HG03432 (cell line): ENCODE results near the gene EPS15.
"Not testable (repeated sequence)": the region's sequence is repeated elsewhere in the genome, so short reads cannot be mapped to it uniquely, and the experiment has no call there.

Source experiments
- ATAC-seq: cut with Tn5 transposase; IDR thresholded peaks from one replicate; pipeline ENCODE4 v1.9.1; 2021; ENCODE audit warnings: mild to moderate bottlenecking, moderate library complexity; ENCODE audit not compliant: unreplicated experiment

The EPS15 gene

DNA sequence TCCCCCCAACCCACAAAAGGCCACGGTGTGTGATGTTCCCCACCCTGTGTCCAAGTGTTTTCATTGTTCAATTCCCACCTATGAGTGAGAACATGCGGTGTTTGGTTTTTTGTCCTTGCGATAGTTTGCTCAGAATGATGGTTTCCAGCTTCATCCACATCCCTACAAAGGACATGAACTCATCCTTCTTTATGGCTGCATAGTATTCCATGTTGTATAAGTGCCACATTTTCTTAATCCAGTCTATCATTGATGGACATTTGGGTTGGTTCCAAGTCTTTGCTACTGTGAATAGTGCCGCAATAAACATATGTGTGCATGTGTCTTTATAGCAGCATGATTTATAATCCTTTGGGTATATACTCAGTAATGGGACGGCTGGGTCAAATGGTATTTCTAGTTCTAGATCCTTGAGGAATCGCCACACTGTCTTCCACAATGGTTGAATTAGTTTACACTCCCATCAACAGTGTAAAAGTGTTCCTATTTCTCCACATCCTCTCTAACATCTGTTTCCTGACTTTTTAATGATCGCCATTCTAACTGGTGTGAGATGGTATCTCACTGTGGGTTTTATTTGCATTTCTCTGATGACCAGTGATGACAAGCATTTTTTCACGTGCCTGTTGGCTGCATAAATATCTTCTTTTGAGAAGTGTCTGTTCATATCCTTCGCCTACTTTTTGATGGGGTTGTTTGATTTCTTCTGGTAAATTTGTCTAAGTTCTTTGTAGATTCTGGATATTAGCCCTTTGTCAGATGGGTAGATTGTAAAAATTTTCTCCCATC is 44.0 kb downstream of the EPS15 start:
- ATAC-seq = not testable (repeated sequence)

DNA sequence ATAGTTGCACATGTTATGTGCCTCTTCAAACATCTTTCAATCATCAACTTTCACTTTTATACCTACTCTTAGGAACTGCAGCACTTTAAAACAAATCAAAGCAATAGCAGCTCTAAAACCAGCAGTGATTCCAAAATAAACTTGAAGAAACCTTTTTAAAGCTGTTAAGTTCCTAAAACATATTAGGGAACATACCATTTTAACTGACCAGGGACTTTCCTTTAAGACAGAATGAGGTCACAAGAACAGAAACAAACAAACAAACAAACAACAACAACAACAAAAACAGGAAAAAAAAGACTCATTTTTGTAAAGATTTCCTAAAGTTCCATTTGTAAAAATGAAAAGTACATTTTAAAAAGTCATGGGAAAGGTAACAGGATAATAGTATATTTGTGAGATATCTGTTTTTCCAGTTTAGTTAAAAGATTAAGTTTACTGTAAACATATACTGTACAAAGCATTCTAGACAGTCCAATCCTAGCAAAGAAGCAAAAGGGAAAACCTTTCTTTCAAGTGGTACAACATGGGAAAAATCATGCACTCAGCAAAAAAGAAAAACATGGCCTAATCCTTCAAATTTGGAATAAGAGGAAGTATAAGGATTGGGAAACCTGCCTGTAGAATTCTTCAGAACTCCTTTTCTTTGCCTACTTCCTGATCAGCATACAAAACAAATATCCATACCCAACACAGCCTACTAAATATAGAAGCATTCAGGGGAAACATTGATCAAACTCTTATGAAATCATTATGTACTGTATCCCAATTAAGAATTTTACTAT is 45.5 kb downstream of the EPS15 start:
- no peak for ATAC-seq

DNA sequence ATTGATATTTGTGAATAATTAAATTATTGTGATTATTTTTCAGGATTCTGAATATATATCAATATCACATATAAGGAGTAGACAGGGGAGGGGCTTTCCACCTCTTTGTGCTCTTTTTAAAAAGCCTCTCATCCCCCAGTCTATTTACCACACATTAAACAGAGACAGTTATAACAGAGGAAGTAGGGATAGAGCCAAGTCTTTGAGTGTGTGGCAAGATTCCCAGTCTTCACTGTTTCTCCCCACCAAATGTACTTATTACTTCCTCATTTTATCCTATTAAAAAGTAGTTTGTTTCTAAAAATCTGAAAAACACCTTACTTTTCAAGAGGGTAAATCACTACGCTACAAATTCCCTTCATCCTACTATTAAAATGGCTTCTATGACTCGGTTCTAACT is 46.7 kb downstream of the EPS15 start:
- ATAC-seq = no peak

DNA sequence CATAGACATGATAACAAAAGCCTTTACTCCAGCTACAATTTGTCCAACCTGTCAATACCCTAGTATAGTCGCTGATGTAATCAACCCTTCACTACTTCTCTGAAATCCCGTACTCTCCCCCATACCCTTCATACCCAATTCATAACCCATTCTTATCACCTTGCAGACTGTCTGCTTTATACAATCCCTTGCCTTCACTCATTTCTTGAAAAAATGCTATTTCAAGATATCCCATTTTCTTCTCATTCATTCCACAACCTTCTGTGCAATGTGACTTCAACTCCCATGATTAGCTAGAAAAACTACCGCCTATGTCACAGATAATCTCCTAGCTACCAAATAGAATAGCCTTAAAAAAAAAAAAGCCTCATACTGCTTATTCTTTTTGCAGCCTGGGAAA is 49.5 kb downstream of the EPS15 start:
- ATAC-seq = no peak

DNA sequence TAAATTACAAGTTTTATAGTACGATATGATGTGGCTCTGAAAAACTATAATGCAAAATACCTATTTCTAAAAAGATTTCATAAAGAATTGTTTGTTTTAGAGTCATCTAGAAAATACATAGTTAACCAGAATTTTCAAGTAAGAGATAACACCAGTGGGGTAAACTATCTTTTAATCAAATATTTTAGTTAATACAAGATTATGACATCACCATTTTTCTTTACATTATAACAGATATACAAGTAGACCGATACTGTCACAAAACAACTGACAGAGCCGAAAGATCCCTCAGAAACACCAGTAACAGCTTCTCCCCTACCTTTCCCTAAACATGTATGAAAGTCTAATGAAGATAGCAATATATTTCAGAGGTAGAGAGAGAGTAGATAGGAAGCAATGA is 54.2 kb downstream of the EPS15 start:
- no peak for ATAC-seq

DNA sequence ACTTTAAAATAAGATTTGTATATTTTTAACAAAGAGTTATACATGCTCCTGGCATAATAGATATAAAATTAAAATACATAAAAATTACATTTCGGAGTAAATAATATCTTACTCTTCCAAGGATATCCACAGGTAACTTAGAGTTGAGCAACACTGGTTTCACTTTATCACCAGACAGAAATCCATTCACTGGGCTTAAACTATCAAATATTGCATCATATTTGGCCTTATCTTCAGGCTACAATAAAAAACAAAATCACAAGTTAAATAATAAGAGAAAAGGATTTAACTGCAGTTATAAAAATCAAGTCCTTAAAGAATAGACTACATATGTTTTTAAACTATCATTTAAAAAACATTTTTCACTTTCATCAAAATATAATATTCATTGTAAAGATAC is 55.5 kb downstream of the EPS15 start:
- ATAC-seq = no peak

DNA sequence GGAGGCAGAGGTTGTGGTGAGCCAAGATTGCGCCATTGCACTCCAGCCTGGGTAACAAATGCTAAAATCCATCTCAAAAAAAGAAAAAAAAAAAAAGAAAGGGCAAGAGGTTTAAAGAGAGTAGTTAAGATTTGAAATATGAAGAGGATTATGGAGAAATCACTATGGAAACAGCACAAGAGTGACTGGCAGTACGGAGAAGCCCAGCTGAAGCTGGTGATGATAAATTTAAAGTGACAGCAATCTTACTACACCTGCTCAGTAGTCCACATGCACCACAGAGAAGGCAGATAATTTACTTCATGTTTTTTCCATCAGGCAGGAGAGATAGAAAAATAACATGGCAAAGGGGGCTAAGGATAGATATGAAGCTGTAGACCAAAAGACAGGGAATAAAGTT is 56.8 kb downstream of the EPS15 start:
- ATAC-seq = not testable (repeated sequence)

DNA sequence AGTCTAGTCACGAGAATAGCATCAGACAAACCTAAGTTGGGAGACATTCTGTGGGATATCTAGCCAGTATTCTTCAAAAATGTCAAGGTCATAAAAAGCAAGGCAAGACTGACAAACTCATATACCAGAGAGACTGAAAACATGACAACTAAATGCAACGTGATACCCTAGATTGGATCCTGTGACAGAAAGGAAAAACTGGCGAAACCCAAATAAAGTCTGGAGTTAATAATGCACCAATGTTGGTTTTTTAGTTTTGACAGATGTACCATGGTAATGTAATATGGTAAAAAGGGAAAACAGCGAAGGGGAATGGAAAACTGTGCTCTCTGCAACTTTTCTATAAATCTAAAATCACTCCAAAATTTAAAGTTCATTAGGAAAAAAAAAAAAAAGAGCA is 64.5 kb downstream of the EPS15 start:
- no peak for ATAC-seq

DNA sequence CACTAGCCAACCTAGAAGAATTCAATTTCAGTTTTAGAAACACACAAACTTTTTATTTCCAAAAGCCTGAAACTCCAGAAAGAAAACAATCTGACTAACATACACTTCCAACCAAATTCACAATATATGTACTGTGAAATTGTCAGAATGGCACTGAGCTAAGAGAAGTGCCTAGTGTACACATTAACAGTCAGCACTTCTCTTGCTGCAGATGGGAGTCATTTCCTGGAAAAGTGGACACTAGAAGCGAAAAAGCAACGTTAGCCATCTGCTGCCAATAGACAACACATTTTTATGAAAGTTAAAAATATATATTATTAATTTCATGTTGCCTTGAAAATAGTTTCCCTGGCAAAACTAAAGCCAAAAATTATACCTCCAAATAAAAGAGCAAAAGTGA is 66.1 kb downstream of the EPS15 start:
- ATAC-seq = no peak

DNA sequence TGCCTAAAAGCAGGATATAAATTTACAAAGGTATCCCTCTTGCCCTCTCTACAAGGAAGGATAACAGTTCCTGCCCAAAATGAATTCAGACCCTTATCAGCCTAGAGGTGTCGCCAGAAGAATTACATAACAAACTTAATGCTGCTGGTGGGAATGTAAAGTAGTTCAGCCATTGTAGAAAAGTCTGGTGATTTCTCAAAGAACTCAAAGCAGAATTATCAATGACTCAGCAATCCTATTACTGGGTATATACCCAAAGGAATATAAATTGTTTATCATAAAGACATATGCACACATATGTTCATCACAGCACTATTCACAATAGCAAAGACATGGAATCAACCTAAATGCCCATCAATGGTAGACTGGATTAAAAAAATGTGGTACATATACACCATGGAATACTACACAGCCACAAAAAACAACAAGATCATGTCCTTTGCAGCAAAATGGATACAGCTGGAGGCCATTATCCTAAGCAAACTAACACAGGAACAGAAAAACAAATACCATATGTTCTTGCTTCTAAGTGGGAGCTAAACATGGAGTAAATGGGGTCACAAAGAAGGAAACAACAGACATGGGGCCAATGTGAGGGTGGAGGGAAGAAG is 70.1 kb downstream of the EPS15 start:
- ATAC-seq = not testable (repeated sequence)

DNA sequence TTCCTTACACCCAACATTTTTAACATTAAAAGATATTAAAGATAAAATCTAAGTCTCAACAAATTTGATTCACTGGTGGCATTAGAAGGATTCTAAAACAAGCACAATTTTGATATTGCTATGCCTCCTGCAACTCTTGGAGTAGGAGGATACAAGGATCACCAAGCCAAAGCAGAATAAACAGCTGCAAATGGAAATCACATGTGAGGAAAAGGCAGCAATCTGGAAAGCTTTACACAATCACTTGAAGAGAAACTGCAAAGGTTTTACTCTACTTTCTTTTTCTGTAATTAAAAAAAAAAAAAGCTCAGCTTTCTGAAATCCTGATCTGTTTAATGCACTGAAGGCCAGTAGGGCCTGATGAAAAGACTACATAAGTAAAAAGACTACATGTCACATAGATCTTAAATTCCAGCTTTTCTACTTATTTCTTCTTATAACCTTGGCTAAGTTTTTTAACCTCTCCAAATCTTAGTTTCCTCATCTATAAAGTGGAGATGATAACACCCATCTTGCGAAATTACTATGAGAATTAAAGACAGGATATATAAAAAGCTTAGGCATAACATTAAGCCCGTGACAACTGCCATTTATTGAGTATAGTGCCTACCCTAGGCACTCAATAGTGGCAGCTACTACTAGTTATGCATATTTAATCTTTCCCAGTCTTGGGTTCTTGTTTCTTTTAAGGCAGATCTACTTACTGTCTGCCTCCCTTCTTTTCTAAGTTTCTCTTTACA is 73.5 kb downstream of the EPS15 start:
- no peak for ATAC-seq

DNA sequence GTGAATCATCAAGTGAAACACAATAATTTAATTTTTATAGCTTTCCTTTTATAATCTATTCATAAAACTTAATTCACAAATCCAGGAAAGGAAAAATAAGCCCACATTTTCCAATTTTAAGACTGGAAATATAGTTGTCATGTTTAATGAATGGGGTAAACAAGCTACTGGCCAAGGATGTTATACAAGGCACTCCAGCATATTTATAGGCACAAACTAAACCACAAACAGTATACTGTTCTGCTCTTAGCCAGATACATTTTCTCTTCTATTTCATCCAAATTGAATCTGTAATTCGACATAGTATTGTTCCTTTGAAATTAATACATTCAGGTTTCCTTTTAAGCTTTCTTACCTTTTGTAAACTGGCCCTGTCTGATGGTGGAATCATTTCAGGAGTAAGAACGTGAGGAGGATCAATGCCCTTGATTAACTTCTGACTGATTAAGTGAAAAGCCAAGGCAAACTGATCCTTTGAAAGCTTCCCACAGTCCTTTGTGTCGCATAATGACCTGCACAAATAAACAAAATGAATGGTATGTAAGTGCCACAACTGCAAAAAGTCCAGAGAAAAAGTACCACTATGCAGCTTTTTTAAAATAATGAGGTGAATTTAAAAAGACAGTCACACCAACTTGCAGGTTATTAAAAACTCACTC is 74.4 kb downstream of the EPS15 start:
- ATAC-seq = no peak

DNA sequence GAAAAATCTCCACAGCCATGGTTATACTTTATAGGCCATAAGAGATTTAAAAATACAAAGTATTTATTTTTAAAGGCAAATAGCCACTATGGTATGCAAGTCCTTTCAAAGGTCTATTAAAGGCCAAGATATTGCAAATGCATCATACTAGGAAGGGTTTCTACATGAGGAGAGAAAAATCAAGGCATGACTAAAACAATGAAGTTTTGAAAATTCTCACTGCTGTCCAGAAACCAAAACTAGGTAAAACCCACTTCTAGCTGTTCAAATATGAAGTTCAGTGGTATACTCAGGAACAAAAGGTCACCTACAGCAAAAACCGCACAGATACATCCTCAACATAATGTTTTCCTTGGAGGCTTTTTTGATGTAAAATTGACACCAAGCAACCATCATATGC is 75.0 kb downstream of the EPS15 start:
- peak; percentile 47 for ATAC-seq

DNA sequence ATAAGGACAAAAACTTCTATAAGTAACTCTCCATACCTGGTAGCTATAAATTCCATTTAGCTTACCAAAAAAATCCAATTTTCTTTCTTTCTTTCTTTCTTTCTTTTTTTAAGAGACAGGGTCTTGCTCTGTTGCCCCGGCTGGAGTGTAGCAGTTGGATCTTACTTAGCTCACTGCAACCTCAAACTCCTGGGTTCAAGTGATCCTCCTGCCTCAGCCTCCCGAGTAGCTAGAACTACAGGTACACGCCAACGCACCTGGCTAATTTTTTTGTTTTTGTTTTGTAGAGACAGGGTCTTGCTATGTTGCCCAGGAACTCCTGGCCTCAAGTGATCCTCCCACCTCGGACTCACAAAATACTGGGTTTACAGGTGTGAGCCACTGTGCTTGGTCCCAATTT is 75.5 kb downstream of the EPS15 start:
- no peak for ATAC-seq

DNA sequence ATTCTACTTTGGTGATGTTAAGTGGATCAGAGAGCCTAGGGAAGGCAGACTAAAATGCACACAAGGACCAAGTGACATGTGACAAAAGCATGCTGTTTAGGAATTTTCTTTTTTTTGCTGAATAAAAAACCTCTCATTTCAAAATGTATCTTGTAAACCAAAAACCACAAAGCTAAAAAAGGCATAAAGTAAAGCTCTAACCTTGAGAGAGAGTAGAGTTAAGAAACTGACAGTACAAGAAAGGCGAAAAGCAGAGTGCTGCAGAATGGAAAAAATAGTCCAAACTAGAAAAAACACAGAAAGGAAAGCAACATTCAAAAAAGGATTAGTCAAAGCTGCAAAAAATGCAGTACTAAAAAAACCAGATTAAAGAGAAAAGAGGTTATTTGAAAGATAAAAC is 76.5 kb downstream of the EPS15 start:
- ATAC-seq = peak; percentile 37

DNA sequence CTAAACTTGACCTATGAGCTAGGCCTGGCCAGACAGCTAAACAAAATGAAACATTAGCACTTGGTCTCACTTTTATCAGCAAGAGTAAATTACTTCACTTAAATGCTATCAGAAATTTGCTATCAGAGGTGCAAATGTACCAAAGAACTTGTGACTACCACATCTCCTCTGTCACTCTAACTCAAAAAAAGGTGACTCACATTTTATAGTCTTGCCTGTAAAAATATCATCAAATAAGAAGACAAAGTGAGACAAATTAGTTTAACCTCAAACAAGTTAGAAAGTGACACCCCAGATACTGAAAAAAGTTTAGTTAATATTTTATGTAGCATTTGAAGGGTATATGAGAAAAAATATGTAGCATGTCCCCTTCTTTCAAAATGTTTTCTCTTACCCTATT is 76.9 kb downstream of the EPS15 start:
- ATAC-seq = peak; percentile 41

DNA sequence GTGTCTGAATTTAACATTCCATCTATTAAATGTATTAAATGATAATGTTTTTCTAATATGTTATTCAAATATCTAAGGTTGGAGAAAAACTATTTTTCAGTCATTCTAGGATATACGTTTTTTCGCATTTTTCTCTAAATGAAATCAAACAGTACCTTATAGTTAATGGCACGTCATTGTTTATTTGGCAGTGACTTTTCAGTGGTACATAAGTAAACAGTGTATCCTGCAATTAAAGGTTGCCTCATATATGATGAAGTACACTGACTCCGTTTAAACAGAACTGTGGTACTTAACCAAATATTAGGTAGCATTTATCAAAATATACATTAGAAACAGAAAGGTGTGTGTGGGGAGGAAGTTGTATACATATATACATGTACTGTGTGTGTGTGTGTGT is 79.2 kb downstream of the EPS15 start:
- no peak for ATAC-seq

DNA sequence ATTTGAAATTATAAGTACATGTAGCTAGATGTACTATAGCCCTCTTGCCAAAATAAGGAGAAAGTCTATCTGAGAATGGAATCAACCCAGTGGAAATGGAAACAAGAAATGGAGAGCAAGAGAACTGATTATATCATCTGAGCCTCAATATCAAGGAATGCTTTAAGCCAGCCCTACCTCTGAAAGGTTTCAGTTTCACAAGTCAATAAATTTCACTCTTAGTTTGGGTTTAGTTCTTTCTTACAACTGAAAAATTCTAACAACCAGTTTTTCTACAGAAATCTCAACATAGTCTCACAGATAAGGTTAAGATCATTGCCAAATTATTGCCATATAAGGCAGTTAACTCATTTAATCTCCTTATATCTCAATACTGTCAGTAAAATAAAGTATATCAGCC is 80.0 kb downstream of the EPS15 start:
- ATAC-seq = no peak

DNA sequence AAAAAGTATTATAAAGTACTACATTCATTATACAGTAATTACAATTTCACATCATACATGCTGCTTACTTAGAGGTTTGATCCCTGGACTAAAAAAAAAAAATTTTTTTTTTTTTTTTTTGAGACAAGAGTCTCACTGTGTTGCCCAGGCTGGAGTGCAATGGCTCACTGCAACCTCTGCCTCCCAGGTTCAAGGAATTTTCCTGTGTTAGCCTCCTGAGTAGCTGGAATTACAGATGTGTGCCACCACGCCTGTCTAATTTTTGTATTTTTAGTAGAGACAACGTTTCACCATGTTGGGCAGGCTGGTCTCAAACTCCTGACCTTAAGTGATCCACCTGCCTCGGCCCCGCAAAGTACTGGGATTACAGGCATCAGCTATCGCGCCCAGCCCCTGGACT is 81.7 kb downstream of the EPS15 start:
- ATAC-seq = not testable (repeated sequence)

DNA sequence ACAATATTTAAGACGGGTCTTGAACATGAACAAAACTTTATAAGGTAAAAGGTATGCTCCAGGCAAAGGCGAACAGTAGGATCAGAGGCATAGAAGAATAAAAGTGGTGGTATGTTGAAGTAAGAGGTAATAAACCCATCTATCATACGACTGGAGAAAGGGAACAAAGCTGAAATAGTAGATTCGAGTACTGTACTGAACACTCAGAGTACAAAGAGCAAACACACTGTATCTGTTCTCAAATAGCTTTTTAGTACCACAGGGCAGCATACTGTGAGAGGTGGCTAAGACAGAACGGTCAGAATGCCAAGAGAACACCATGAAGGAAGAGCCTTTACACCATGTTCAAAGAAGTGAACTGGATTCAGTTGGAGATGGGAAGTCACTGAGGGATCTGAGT is 83.2 kb downstream of the EPS15 start:
- ATAC-seq = no peak
